ENCODE results near the gene IPCEF1. TPM values are rescaled to one million over a fixed set of nuclear protein-coding genes. Genes with fewer than 3 reads are reported as not detected.

The IPCEF1 gene
- total and polyA plus RNA-seq, 2 of the 8 experiments (the other 6 are each of a cell fraction or from before 2014, with no cell fraction given): 0.41 to 0.78 TPM

GRCh38 chr6:154285826-154286225 is 70.8 kb downstream of the IPCEF1 start:
- CTCF ChIA-PET (ENCODE audit: partially characterized antibody): no interaction called here
- no peak overlapping the region for H3K18ac ChIP-seq (ENCODE audit: extremely low read depth, low read length)
- no peak overlapping the region for H4K8ac ChIP-seq (ENCODE audit: extremely low read depth, insufficient read depth, low read length)
- no peak overlapping the region for H3K27ac ChIP-seq (ENCODE audit: low read depth, low read length)
- H2BK20ac ChIP-seq (ENCODE audit: low read length): no peak overlapping the region
- no peak for DNase-seq (ENCODE audit: low read depth in 1 of 2, low spot score in 2 of 2)
- H3K14ac ChIP-seq (ENCODE audit: insufficient read length): no peak overlapping the region
- H3K36me3 ChIP-seq (ENCODE audit: control insufficient read depth in 2 of 4, insufficient read depth in 4 of 4, low read length in 3 of 4): no peaks in the 10 kb centered on the region
- no peak overlapping the region for H3K4ac ChIP-seq (replicated peaks; ENCODE audit: insufficient read length, low read depth, low read length)
- no peak overlapping the region for H3K4me3 ChIP-seq (ENCODE audit: extremely low read depth in 1 of 4, insufficient read depth in 2 of 4, low read depth in 3 of 4, low read length in 4 of 4)
- H4K20me1 ChIP-seq (replicated peaks in 1 of 2; ENCODE audit: control insufficient read depth in 1 of 2, insufficient read depth in 2 of 2, low read length in 2 of 2): no peaks in the 10 kb centered on the region
- no peak overlapping the region for H3K4me2 ChIP-seq (ENCODE audit: insufficient read depth in 1 of 2, low read depth in 2 of 2, low read length in 2 of 2)
- no peak overlapping the region for H2BK12ac ChIP-seq (ENCODE audit: low read depth, low read length)
- FAIRE-seq: no peak
- no peak overlapping the region for H2AFZ ChIP-seq (ENCODE audit: low read length)
- no peaks in the 10 kb centered on the region for H3K23me2 ChIP-seq (ENCODE audit: low read depth, low read length)
- WGBS, 2 experiments (ENCODE audit: extremely low coverage in 1 of 2, insufficient coverage in 1 of 2, insufficient read length in 1 of 2, insufficient replicate concordance in 2 of 2, low coverage in 1 of 2, low lambda C conversion rate in 2 of 2, missing lambda C conversion rate in 1 of 2): 74% methylated on average over 1 of the region's 1 CpG; no CpG with 5 or more reads in 1 of the 2 experiments
- no peak overlapping the region for H2BK120ac ChIP-seq (replicated peaks; ENCODE audit: low read depth, low read length)
- H3K56ac ChIP-seq (replicated peaks; ENCODE audit: insufficient read length, low read depth, low read length): no peak overlapping the region
- H3K79me2 ChIP-seq (ENCODE audit: control insufficient read depth in 1 of 2, insufficient read depth in 2 of 2, low read length in 2 of 2): no peaks in the 10 kb centered on the region
- no peaks in the 10 kb centered on the region for H3K4me1 ChIP-seq (replicated peaks in 1 of 4; ENCODE audit: control insufficient read depth in 3 of 4, insufficient read depth in 4 of 4, low read length in 3 of 4)
- H4K5ac ChIP-seq (ENCODE audit: insufficient read length, low read depth, low read length): no peak overlapping the region
- H2BK5ac ChIP-seq (ENCODE audit: low read depth, low read length): no peak overlapping the region
- no peak overlapping the region for H2BK15ac ChIP-seq (ENCODE audit: low read length)
- no peaks in the 10 kb centered on the region for H3K27me3 ChIP-seq (replicated peaks in 1 of 4; ENCODE audit: control insufficient read depth in 3 of 4, extremely low read depth in 1 of 4, insufficient read depth in 3 of 4, low read length in 3 of 4)
- H3K23ac ChIP-seq (ENCODE audit: insufficient read length): no peak overlapping the region
- no peak overlapping the region for H2AK5ac ChIP-seq (ENCODE audit: low read depth, low read length)
- H3K9me3 ChIP-seq (ENCODE audit: insufficient read depth in 2 of 2, low read depth in 1 of 2, low read length in 1 of 2): no peaks in the 10 kb centered on the region; a peak in 1 of 4 replicates
- no peak overlapping the region for H3K9ac ChIP-seq (replicated peaks in 1 of 4; ENCODE audit: extremely low read depth in 1 of 4, low read depth in 3 of 4, low read length in 3 of 4)
- no peaks in the 10 kb centered on the region for H3K79me1 ChIP-seq (ENCODE audit: low read depth, low read length)
- H4K91ac ChIP-seq (replicated peaks; ENCODE audit: insufficient read length, low read length): no peak overlapping the region
- POLR2A ChIA-PET (ENCODE audit: partially characterized antibody): no interaction called here
- TF ChIP-seq BRCA1 (IDR thresholded peaks at IDR 0.05; ENCODE audit: low read depth, low read length): no peak
- no peak for TF ChIP-seq RBBP5 (IDR thresholded peaks at IDR 0.05; ENCODE audit: borderline replicate concordance, low read depth, low read length)
- TF ChIP-seq TAF7 (optimal IDR thresholded peaks at IDR 0.05; ENCODE audit: borderline replicate concordance, low read depth, low read length): no peak
- TF ChIP-seq JUND (IDR thresholded peaks at IDR 0.05; ENCODE audit: low read length): no peak
- no peak for TF ChIP-seq JUN (IDR thresholded peaks at IDR 0.05; ENCODE audit: low read depth, low read length)
- no peak for TF ChIP-seq POLR2AphosphoS5 (IDR thresholded peaks at IDR 0.05; ENCODE audit: low read depth, low read length)
- no peak for TF ChIP-seq ATF2 (IDR thresholded peaks at IDR 0.05; ENCODE audit: low read length)
- no peak for TF ChIP-seq TAF1 (IDR thresholded peaks at IDR 0.05; ENCODE audit: low read depth, low read length)
- no peak for TF ChIP-seq EGR1 (IDR thresholded peaks at IDR 0.05; ENCODE audit: borderline replicate concordance, low read depth, low read length)
- TF ChIP-seq SP4 (IDR thresholded peaks at IDR 0.05; ENCODE audit: low read length): no peak
- TF ChIP-seq SIRT6 (IDR thresholded peaks at IDR 0.05; ENCODE audit: low read length): no peak
- no peak for TF ChIP-seq SAP30 (IDR thresholded peaks at IDR 0.05; ENCODE audit: insufficient read depth, insufficient replicate concordance, low read length)
- no peak for TF ChIP-seq YY1 (IDR thresholded peaks at IDR 0.05; ENCODE audit: low read depth, low read length)
